LNCAP (cell line): ENCODE measurements around the gene RTL10.

Experiments
- CTCF ChIP-seq: fragments of 450-650 bp; IDR thresholded peaks from 2 replicates; pipeline ENCODE4 v1.5.1; 2017; ENCODE audit warnings: mild to moderate bottlenecking

Gene RTL10

GRCh38 chr22:19840059-19840458 is 14.6 kb downstream of the RTL10 start:
- no peak for TF ChIP-seq CTCF

GRCh38 chr22:19837915-19838314 is 16.8 kb downstream of the RTL10 start:
- TF ChIP-seq CTCF, result no peak

- TF ChIP-seq CTCF, result no peak
These were observed 18.2 kb downstream of the RTL10 start for GRCh38 chr22:19836512-19836911.

- TF ChIP-seq CTCF, result no peak
These were observed 20.1 kb downstream of the RTL10 start for GRCh38 chr22:19834599-19834998.

- TF ChIP-seq CTCF, result no peak
These were observed 22.1 kb downstream of the RTL10 start for GRCh38 chr22:19832476-19833108.

GRCh38 chr22:19831016-19831415 is 23.7 kb downstream of the RTL10 start:
- no peak for TF ChIP-seq CTCF

GRCh38 chr22:19828035-19828401 is 26.7 kb downstream of the RTL10 start:
- TF ChIP-seq CTCF, result no peak
